WI38 (cell line): ENCODE data around the gene RAB6B.

Experiments
- H3K4me3 ChIP-seq: 2 replicates; pipeline ENCODE4 v1.5.1; 2011; ENCODE audit warnings: low read depth, mild to moderate bottlenecking, control low read depth, low read length
- CTCF ChIP-seq: IDR thresholded peaks from 2 replicates; pipeline ENCODE4 v1.5.1; 2012; ENCODE audit warnings: low read depth, mild to moderate bottlenecking, control low read depth, low read length

The RAB6B gene

GRCh38 chr3:133866141-133866540 lies 29.5 kb downstream of the RAB6B start:
- no peak overlapping the region for H3K4me3 ChIP-seq
- no peak for TF ChIP-seq CTCF

- TF ChIP-seq CTCF, result no peak
- no peak overlapping the region for H3K4me3 ChIP-seq
Measured at GRCh38 chr3:133865136-133865855, 30.4 kb downstream of the RAB6B start.

- no peak overlapping the region for H3K4me3 ChIP-seq
- TF ChIP-seq CTCF, result no peak
Measured at GRCh38 chr3:133864616-133865015, 31.1 kb downstream of the RAB6B start.

- no peak for TF ChIP-seq CTCF
- no peak overlapping the region for H3K4me3 ChIP-seq
Measured at GRCh38 chr3:133863911-133864310, 31.8 kb downstream of the RAB6B start.

GRCh38 chr3:133862161-133862560 lies 33.5 kb downstream of the RAB6B start:
- TF ChIP-seq CTCF, result no peak
- H3K4me3 ChIP-seq, result no peak overlapping the region

- no peak overlapping the region for H3K4me3 ChIP-seq
- TF ChIP-seq CTCF, result no peak
Measured at GRCh38 chr3:133860519-133860918, 35.2 kb downstream of the RAB6B start.

- no peak overlapping the region for H3K4me3 ChIP-seq
- TF ChIP-seq CTCF, result no peak
Measured at GRCh38 chr3:133859381-133860234, 36.1 kb downstream of the RAB6B start.
